CD4-positive, alpha-beta memory T cell (primary cell): ENCODE measurements around the gene SKAP1. TPM values are rescaled to one million over a fixed set of nuclear protein-coding genes. Genes with fewer than 3 reads are reported as not detected.
A peak's percentile ranks its signal among the peaks of the same experiment; 100 is the strongest.

ENCODE experiments used
- CTCF ChIA-PET: fragments of 350-600 bp; sonication (Branson Sonifier 250); formaldehyde crosslinking; loops from one replicate; lab custom pipeline; 2021; ENCODE audit warnings: inconsistent platforms; ENCODE audit not compliant: partially characterized antibody; lab: Charles Lee
- POLR2A ChIA-PET: fragments of 350-600 bp; sonication (Branson Sonifier 250); formaldehyde crosslinking; loops from one replicate; lab custom pipeline; 2021; ENCODE audit not compliant: partially characterized antibody; lab: Charles Lee
- DNase-seq, 5 donors: peaks; one replicate each; pipeline versions ENCODE4 v3.0.0 to v3.0.0-alpha.2; 2020 to 2022; ENCODE audit warnings: mixed read lengths in 1 of 5
- H3K27ac ChIP-seq: one replicate; pipeline ENCODE4 v1.7.0; 2013; ENCODE audit warnings: low read depth, low read length
- H3K27me3 ChIP-seq: 2 replicates; pipeline ENCODE4 v1.7.0; 2013; ENCODE audit warnings: mild to moderate bottlenecking, low read length, moderate library complexity; ENCODE audit not compliant: insufficient read depth
- H3K36me3 ChIP-seq: 2 replicates; pipeline ENCODE4 v1.7.0; 2013; ENCODE audit warnings: mild to moderate bottlenecking, low read length, moderate library complexity; ENCODE audit not compliant: insufficient read depth
- H3K4me1 ChIP-seq: 2 replicates; pipeline ENCODE4 v1.7.0; 2013; ENCODE audit warnings: mild to moderate bottlenecking, low read length, moderate library complexity; ENCODE audit not compliant: insufficient read depth
- H3K4me3 ChIP-seq, 2 donors: one replicate each; pipeline ENCODE4 v1.7.0; 2013; ENCODE audit warnings: low read length in 2 of 2, mild to moderate bottlenecking in 1 of 2
- H3K9me3 ChIP-seq, 2 donors: one replicate each; pipeline ENCODE4 v1.7.0; 2013; ENCODE audit warnings: low read length in 2 of 2, control low read depth in 1 of 2; ENCODE audit not compliant: control insufficient read depth in 1 of 2
- H3K27ac Mint-ChIP-seq, 7 donors: one replicate each; pipeline ENCODE4 v1.8.0; 2020 to 2021; ENCODE audit warnings: mixed read lengths in 7 of 7, mild to moderate bottlenecking in 6 of 7, inconsistent platforms in 3 of 7, moderate library complexity in 3 of 7
- H3K27me3 Mint-ChIP-seq, 2 donors: one replicate each; pipeline ENCODE4 v1.8.0; 2020 to 2021; ENCODE audit warnings: mixed read lengths in 2 of 2
- H3K36me3 Mint-ChIP-seq, 2 donors: one replicate each; pipeline ENCODE4 v1.8.0; 2020 to 2021; ENCODE audit warnings: mixed read lengths in 2 of 2, inconsistent platforms in 1 of 2, mild to moderate bottlenecking in 1 of 2
- H3K4me1 Mint-ChIP-seq, 4 donors: one replicate each; pipeline ENCODE4 v1.8.0; 2020 to 2021; ENCODE audit warnings: mixed read lengths in 4 of 4, mild to moderate bottlenecking in 1 of 4
- H3K4me3 Mint-ChIP-seq, 8 donors: one replicate each; pipeline ENCODE4 v1.8.0; 2020 to 2021; ENCODE audit warnings: mixed read lengths in 8 of 8, mild to moderate bottlenecking in 7 of 8, moderate library complexity in 6 of 8, inconsistent platforms in 3 of 8
- H3K9me3 Mint-ChIP-seq, 8 donors: one replicate each; pipeline ENCODE4 v1.8.0; 2020 to 2021; ENCODE audit warnings: mixed read lengths in 8 of 8, mild to moderate bottlenecking in 5 of 8, inconsistent platforms in 3 of 8, moderate library complexity in 1 of 8
- intact Hi-C: fragments of 100-400 bp; cut with micrococcal nuclease; formaldehyde crosslinking; loops from one replicate; pipeline ENCODE4 v1.15.1; 2023
- polyA plus RNA-seq, 2 donors: library from polyadenylated mRNA; unstranded; fragments of 300-500 nt; fragmentation: Illumina TruSeq; gene quantifications; one replicate each; pipeline ENCODE4 v1.2.3, GENCODE V29; 2021
- total RNA-seq, 2 experiments: library from RNA; stranded (reverse); gene quantifications; one replicate each; pipeline ENCODE4 v1.2.3, GENCODE V29; 2021

SKAP1 gene
- total and polyA plus RNA-seq, 4 experiments from 2014 or later, result 83.4 to 336 (median 165) TPM

GRCh38 chr17:48459070-48459844, 29.2 kb upstream of the SKAP1 start:
- Mint-ChIP-seq H3K27me3 (peaks cover 0 to 1% of the 10 kb centered on the region in 2 donors), H3K4me1 (peaks cover 29 to 43% (median 35%) of the 10 kb centered on the region in 4 donors), H3K27ac (peak overlapping the region in 1 of 7 donors; percentile 37), H3K4me3 (no peak overlapping the region), H3K36me3 (no peaks in the 10 kb centered on the region), H3K9me3 (no peaks in the 10 kb centered on the region)
- no peak for DNase-seq
- CTCF ChIA-PET, result interaction anchor here (0.8 to 2.6 kb wide), 9 partner anchors 13 to 134 kb away, joined by 3 to 20 read pairs (median 3); no protein-coding TSS in a partner anchor
- intact Hi-C loops, result no loop called here
- no peaks in the 10 kb centered on the region for H3K36me3 ChIP-seq
- no peak overlapping the region for H3K27ac ChIP-seq
- no peak overlapping the region for H3K4me3 ChIP-seq
- POLR2A ChIA-PET, result no interaction called here
- H3K27me3 ChIP-seq, result no peaks in the 10 kb centered on the region
- H3K4me1 ChIP-seq, result peaks cover 34% of the 10 kb centered on the region
- no peaks in the 10 kb centered on the region for H3K9me3 ChIP-seq

GRCh38 chr17:48457080-48457836, 27.2 kb upstream of the SKAP1 start:
- peaks cover 39 to 61% (median 46%) of the 10 kb centered on the region in 4 donors for H3K4me1 Mint-ChIP-seq
- DNase-seq, result peak; percentile 78 to 82 (median 81)
- Histone ChIP-seq H3K27me3 (no peaks in the 10 kb centered on the region), H3K36me3 (no peaks in the 10 kb centered on the region), H3K4me3 (peak overlapping the region in 1 of 2 donors; percentile 16), H3K4me1 (peaks cover 54% of the 10 kb centered on the region), H3K9me3 (no peaks in the 10 kb centered on the region), H3K27ac (no peak overlapping the region)
- ChIA-PET CTCF (interaction anchor here (0.7 to 8.5 kb wide), 30 partner anchors 9 to 195 kb away, joined by 3 to 101 read pairs (median 4); no protein-coding TSS in a partner anchor), POLR2A (interaction anchor here (0.7 to 8.8 kb wide), 10 partner anchors 16 to 122 kb away, joined by 3 to 186 read pairs (median 4); no protein-coding TSS in a partner anchor)
- H3K36me3 Mint-ChIP-seq, result no peaks in the 10 kb centered on the region
- no peaks in the 10 kb centered on the region for H3K9me3 Mint-ChIP-seq
- peak overlapping the region in 5 of 7 donors; percentile 47 to 79 (median 69) for H3K27ac Mint-ChIP-seq
- H3K4me3 Mint-ChIP-seq, result peak overlapping the region; percentile 64 to 86 (median 76)
- H3K27me3 Mint-ChIP-seq, result peaks cover 0 to 1% of the 10 kb centered on the region in 2 donors
- intact Hi-C loops, result loop anchor here (1.0 to 2.0 kb wide), 5 partner anchors 16 to 121 kb away; no protein-coding TSS in a partner anchor

GRCh38 chr17:48456589-48456988, 26.6 kb upstream of the SKAP1 start:
- H3K4me3 Mint-ChIP-seq, result peak overlapping the region; percentile 35 to 86 (median 76)
- CTCF ChIA-PET, result interaction anchor here (0.7 to 8.5 kb wide), 27 partner anchors 9 to 194 kb away, joined by 3 to 101 read pairs (median 4); no protein-coding TSS in a partner anchor
- peaks cover 43 to 68% (median 51%) of the 10 kb centered on the region in 4 donors for H3K4me1 Mint-ChIP-seq
- peak in 1 of 5 donors; percentile 52 for DNase-seq
- Histone ChIP-seq H3K9me3 (no peaks in the 10 kb centered on the region), H3K4me3 (peak overlapping the region in 1 of 2 donors; percentile 16), H3K36me3 (no peaks in the 10 kb centered on the region), H3K4me1 (peaks cover 60% of the 10 kb centered on the region), H3K27ac (no peak overlapping the region), H3K27me3 (no peaks in the 10 kb centered on the region)
- no peaks in the 10 kb centered on the region for H3K9me3 Mint-ChIP-seq
- H3K27me3 Mint-ChIP-seq, result no peaks in the 10 kb centered on the region
- POLR2A ChIA-PET, result interaction anchor here (1.0 to 8.8 kb wide), 10 partner anchors 15 to 123 kb away, joined by 3 to 186 read pairs (median 4); no protein-coding TSS in a partner anchor
- no peaks in the 10 kb centered on the region for H3K36me3 Mint-ChIP-seq
- peak overlapping the region in 2 of 7 donors; percentile 76 to 81 for H3K27ac Mint-ChIP-seq
- intact Hi-C loops, result loop anchor here (2.0 kb wide), 1 partner anchor 82 kb away; no protein-coding TSS in a partner anchor

GRCh38 chr17:48455791-48456190, 25.8 kb upstream of the SKAP1 start:
- Mint-ChIP-seq H3K4me3 (peak overlapping the region in 3 of 8 donors; percentile 15 to 86 (median 31)), H3K27me3 (no peaks in the 10 kb centered on the region), H3K9me3 (no peaks in the 10 kb centered on the region), H3K4me1 (peaks cover 48 to 75% (median 57%) of the 10 kb centered on the region in 4 donors), H3K36me3 (no peaks in the 10 kb centered on the region), H3K27ac (no peak overlapping the region)
- intact Hi-C loops, result loop anchor here (2.0 kb wide), 1 partner anchor 81 kb away; no protein-coding TSS in a partner anchor
- CTCF ChIA-PET, result interaction anchor here (0.9 to 8.5 kb wide), 9 partner anchors 15 to 137 kb away, joined by 3 to 101 read pairs (median 4); no protein-coding TSS in a partner anchor
- Histone ChIP-seq H3K27ac (no peak overlapping the region), H3K4me1 (peaks cover 68% of the 10 kb centered on the region), H3K4me3 (no peak overlapping the region), H3K9me3 (no peaks in the 10 kb centered on the region), H3K27me3 (no peaks in the 10 kb centered on the region), H3K36me3 (no peaks in the 10 kb centered on the region)
- no peak for DNase-seq
- POLR2A ChIA-PET, result interaction anchor here (0.9 to 8.8 kb wide), 4 partner anchors 15 to 122 kb away, joined by 3 to 186 read pairs (median 16); partner anchors contain the start of gene SKAP1

- H3K4me3 ChIP-seq, result peak overlapping the region in 1 of 2 donors; percentile 28
- H3K27me3 ChIP-seq, result no peaks in the 10 kb centered on the region
- no peaks in the 10 kb centered on the region for H3K36me3 ChIP-seq
- H3K27me3 Mint-ChIP-seq, result no peaks in the 10 kb centered on the region
- POLR2A ChIA-PET, result interaction anchor here (0.7 to 8.8 kb wide), 19 partner anchors 12 to 405 kb away, joined by 3 to 186 read pairs (median 5); partner anchors contain the start of genes NFE2L1 and SKAP1
- intact Hi-C loops, result loop anchor here (1.0 to 5.0 kb wide), 3 partner anchors 12 to 41 kb away; no protein-coding TSS in a partner anchor
- CTCF ChIA-PET, result interaction anchor here (0.9 to 8.5 kb wide), 12 partner anchors 12 to 145 kb away, joined by 3 to 101 read pairs (median 4); partner anchors contain the start of gene HOXB5
- peak overlapping the region; percentile 63 to 91 (median 83) for H3K4me3 Mint-ChIP-seq
- peaks cover 79% of the 10 kb centered on the region for H3K4me1 ChIP-seq
- H3K27ac Mint-ChIP-seq, result peak overlapping the region; percentile 75 to 94 (median 91)
- DNase-seq, result peak; percentile 51 to 81 (median 74)
- H3K4me1 Mint-ChIP-seq, result peaks cover 51 to 88% (median 67%) of the 10 kb centered on the region in 4 donors
- H3K9me3 Mint-ChIP-seq, result no peaks in the 10 kb centered on the region
- no peaks in the 10 kb centered on the region for H3K9me3 ChIP-seq
- H3K27ac ChIP-seq, result peak overlapping the region; percentile 27
- no peaks in the 10 kb centered on the region for H3K36me3 Mint-ChIP-seq
Measured at GRCh38 chr17:48453447-48453846, 23.4 kb upstream of the SKAP1 start.

- H3K4me3 ChIP-seq, result no peak overlapping the region
- H3K9me3 Mint-ChIP-seq, result no peaks in the 10 kb centered on the region
- DNase-seq, result no peak
- peaks cover 81% of the 10 kb centered on the region for H3K4me1 ChIP-seq
- peak overlapping the region in 5 of 8 donors; percentile 26 to 75 (median 40) for H3K4me3 Mint-ChIP-seq
- intact Hi-C loops, result loop anchor here (5.0 kb wide), 1 partner anchor 39 kb away; no protein-coding TSS in a partner anchor
- H3K9me3 ChIP-seq, result no peaks in the 10 kb centered on the region
- peak overlapping the region; percentile 8 to 79 (median 72) for H3K27ac Mint-ChIP-seq
- ChIA-PET CTCF (interaction anchor here (0.6 to 8.5 kb wide), 4 partner anchors 10 to 101 kb away, joined by 3 to 101 read pairs (median 42); no protein-coding TSS in a partner anchor), POLR2A (interaction anchor here (0.7 to 8.8 kb wide), 7 partner anchors 10 to 101 kb away, joined by 3 to 186 read pairs (median 12); partner anchors contain the start of gene SKAP1)
- peaks cover 42 to 84% (median 59%) of the 10 kb centered on the region in 4 donors for H3K4me1 Mint-ChIP-seq
- H3K27me3 Mint-ChIP-seq, result no peaks in the 10 kb centered on the region
- H3K27ac ChIP-seq, result no peak overlapping the region
- H3K36me3 Mint-ChIP-seq, result no peaks in the 10 kb centered on the region
- H3K36me3 ChIP-seq, result no peaks in the 10 kb centered on the region
- H3K27me3 ChIP-seq, result no peaks in the 10 kb centered on the region
Measured at GRCh38 chr17:48451489-48451888, 21.5 kb upstream of the SKAP1 start.
